H1 (cell line): ENCODE measurements around the gene GRID2. TPM values are rescaled to one million over a fixed set of nuclear protein-coding genes. Genes with fewer than 3 reads are reported as not detected.

Experiments used
- CTCF ChIA-PET: fragments of 300-600 bp; sonication (Branson Sonifier 250); formaldehyde crosslinking; loops from one replicate; lab custom pipeline; 2021; ENCODE audit not compliant: partially characterized antibody; lab: Charles Lee
- POLR2A ChIA-PET: fragments of 300-600 bp; sonication (Branson Sonifier 250); formaldehyde crosslinking; loops from one replicate; lab custom pipeline; 2021; ENCODE audit warnings: inconsistent platforms; ENCODE audit not compliant: partially characterized antibody; lab: Charles Lee
- DNase-seq, 2 experiments: peaks; one replicate each; pipeline versions ENCODE4 v3.0.0 to v3.0.0-alpha.2; 2010 to 2022; ENCODE audit warnings: low spot score in 2 of 2, low read depth in 1 of 2, mixed read lengths in 1 of 2
- FAIRE-seq: peaks from 2 replicates; lab custom pipeline; 2011; peaks lifted over from hg19 to GRCh38; lab: Jason Lieb, UNC
- H2AFZ ChIP-seq: 2 replicates; pipeline ENCODE4 v1.8.1; 2012; ENCODE audit warnings: low read length, inconsistent platforms
- H2AK5ac ChIP-seq: 2 replicates; pipeline ENCODE4 v1.6.1; 2013; ENCODE audit warnings: low read depth, low read length
- H2BK120ac ChIP-seq: replicated peaks from 2 replicates; pipeline ENCODE3; 2013; ENCODE audit warnings: low read depth, low read length, inconsistent platforms
- H2BK12ac ChIP-seq: 2 replicates; pipeline ENCODE4 v1.6.1; 2013; ENCODE audit warnings: low read depth, low read length
- H2BK15ac ChIP-seq: 2 replicates; pipeline ENCODE4 v1.6.1; 2013; ENCODE audit warnings: low read length
- H2BK20ac ChIP-seq: 2 replicates; pipeline ENCODE4 v1.6.1; 2013; ENCODE audit warnings: low read length
- H2BK5ac ChIP-seq: 2 replicates; pipeline ENCODE4 v1.6.1; 2013; ENCODE audit warnings: low read depth, low read length
- H3K14ac ChIP-seq: 2 replicates; pipeline ENCODE4 v1.6.1; 2013; ENCODE audit warnings: inconsistent platforms; ENCODE audit not compliant: insufficient read length
- H3K18ac ChIP-seq: 2 replicates; pipeline ENCODE4 v1.6.1; 2013; ENCODE audit warnings: low read length; ENCODE audit errors: extremely low read depth
- H3K23ac ChIP-seq: 2 replicates; pipeline ENCODE4 v1.6.1; 2013; ENCODE audit warnings: inconsistent platforms; ENCODE audit not compliant: insufficient read length
- H3K23me2 ChIP-seq: 2 replicates; pipeline ENCODE4 v1.6.1; 2013; ENCODE audit warnings: low read depth, low read length
- H3K27ac ChIP-seq: 2 replicates; pipeline ENCODE4 v1.6.1; 2011; ENCODE audit warnings: low read depth, low read length, inconsistent platforms
- H3K27me3 ChIP-seq, 4 experiments: replicated peaks in 1 of 4; 1 replicate in 1 of 4; 2 replicates in 3 of 4; pipeline versions ENCODE4 v1.6.1 to v1.8.1; 2011 to 2013; ENCODE audit warnings: low read length in 3 of 4, mild to moderate bottlenecking in 3 of 4, inconsistent platforms in 2 of 4, mixed read lengths in 2 of 4, moderate library complexity in 1 of 4; ENCODE audit not compliant: control insufficient read depth in 3 of 4, insufficient read depth in 3 of 4; ENCODE audit errors: extremely low read depth in 1 of 4
- H3K36me3 ChIP-seq, 4 experiments: 2 replicates each; pipeline versions ENCODE4 v1.6.1 to v1.8.1; 2011 to 2013; ENCODE audit warnings: mild to moderate bottlenecking in 4 of 4, low read length in 3 of 4, moderate library complexity in 2 of 4, control low read depth in 1 of 4, inconsistent platforms in 1 of 4; ENCODE audit not compliant: insufficient read depth in 4 of 4, control insufficient read depth in 2 of 4
- H3K4ac ChIP-seq: replicated peaks from 2 replicates; pipeline ENCODE3; 2013; ENCODE audit warnings: low read length, low read depth, mixed read lengths, inconsistent platforms; ENCODE audit not compliant: insufficient read length
- H3K4me1 ChIP-seq, 4 experiments: replicated peaks in 1 of 4; 1 replicate in 1 of 4; 2 replicates in 3 of 4; pipeline versions ENCODE4 v1.6.1 to v1.8.1; 2011 to 2013; ENCODE audit warnings: low read length in 3 of 4, inconsistent platforms in 2 of 4, mixed read lengths in 1 of 4; ENCODE audit not compliant: insufficient read depth in 4 of 4, control insufficient read depth in 3 of 4
- H3K4me2 ChIP-seq, 2 experiments: 2 replicates each; pipeline versions ENCODE4 v1.6.1 to v1.8.1; 2011 to 2013; ENCODE audit warnings: low read depth in 2 of 2, low read length in 2 of 2, control low read depth in 1 of 2, inconsistent platforms in 1 of 2, mild to moderate bottlenecking in 1 of 2; ENCODE audit not compliant: insufficient read depth in 1 of 2
- H3K4me3 ChIP-seq, 4 experiments: fragments of 200-600, 300-600 bp in 1 of 4; sonication (generic), shearing (Covaris generic), sonication (Bioruptor Twin) in 1 of 4; 2 replicates each; pipeline versions ENCODE4 v1.5.1 to v1.8.1; 2011 to 2016; ENCODE audit warnings: low read length in 4 of 4, low read depth in 3 of 4, control low read depth in 2 of 4, inconsistent platforms in 2 of 4, mild to moderate bottlenecking in 2 of 4, mixed read lengths in 1 of 4, moderate library complexity in 1 of 4; ENCODE audit not compliant: insufficient read depth in 2 of 4; ENCODE audit errors: extremely low read depth in 1 of 4
- H3K56ac ChIP-seq: replicated peaks from 2 replicates; pipeline ENCODE3; 2013; ENCODE audit warnings: low read depth, mild to moderate bottlenecking, mixed read lengths, low read length, inconsistent platforms; ENCODE audit not compliant: insufficient read length
- H3K79me1 ChIP-seq: 2 replicates; pipeline ENCODE4 v1.6.1; 2013; ENCODE audit warnings: low read depth, low read length, control low read depth
- H3K79me2 ChIP-seq, 2 experiments: 2 replicates each; pipeline versions ENCODE4 v1.6.1 to v1.8.1; 2012 to 2013; ENCODE audit warnings: low read length in 2 of 2, mild to moderate bottlenecking in 2 of 2, inconsistent platforms in 1 of 2; ENCODE audit not compliant: insufficient read depth in 2 of 2, control insufficient read depth in 1 of 2
- H3K9ac ChIP-seq, 4 experiments: replicated peaks in 1 of 4; 1 replicate in 1 of 4; 2 replicates in 3 of 4; pipeline versions ENCODE4 v1.6.1 to v1.8.1; 2011 to 2013; ENCODE audit warnings: low read depth in 3 of 4, low read length in 3 of 4, control low read depth in 2 of 4, mild to moderate bottlenecking in 2 of 4, moderate library complexity in 2 of 4, inconsistent platforms in 1 of 4; ENCODE audit errors: extremely low read depth in 1 of 4
- H3K9me3 ChIP-seq, 2 experiments: 2 replicates each; pipeline versions ENCODE4 v1.6.1 to v1.8.1; 2012 to 2013; ENCODE audit warnings: mild to moderate bottlenecking in 2 of 2, moderate library complexity in 2 of 2, control low read depth in 1 of 2, inconsistent platforms in 1 of 2, low read depth in 1 of 2, low read length in 1 of 2, mixed read lengths in 1 of 2; ENCODE audit not compliant: insufficient read depth in 2 of 2
- H4K20me1 ChIP-seq, 2 experiments: replicated peaks in 1 of 2; 2 replicates each; pipeline versions ENCODE3 to v1.8.1; 2011 to 2013; ENCODE audit warnings: inconsistent platforms in 2 of 2, low read length in 2 of 2, mild to moderate bottlenecking in 1 of 2; ENCODE audit not compliant: insufficient read depth in 2 of 2, control insufficient read depth in 1 of 2
- H4K5ac ChIP-seq: 2 replicates; pipeline ENCODE4 v1.6.1; 2013; ENCODE audit warnings: low read length, low read depth, mixed read lengths, inconsistent platforms; ENCODE audit not compliant: insufficient read length
- H4K8ac ChIP-seq: 2 replicates; pipeline ENCODE4 v1.8.0; 2013; ENCODE audit warnings: mild to moderate bottlenecking, moderate library complexity, low read length, inconsistent platforms; ENCODE audit not compliant: insufficient read depth; ENCODE audit errors: extremely low read depth
- H4K91ac ChIP-seq: replicated peaks from 2 replicates; pipeline ENCODE3; 2013; ENCODE audit warnings: low read length, mixed read lengths, inconsistent platforms; ENCODE audit not compliant: insufficient read length
- PHF8 ChIP-seq: fragments of 200-600 bp; sonication (generic); conservative IDR thresholded peaks from 2 replicates; pipeline ENCODE4 v1.7.1; 2012; ENCODE audit warnings: low read depth, mild to moderate bottlenecking, inconsistent platforms, low read length, moderate library complexity
- RAD21 ChIP-seq, 2 experiments: IDR thresholded peaks in 1 of 2; conservative IDR thresholded peaks in 1 of 2; 2 replicates each; pipeline ENCODE4 v1.6.1; 2011; ENCODE audit warnings: low read depth in 2 of 2, low read length in 2 of 2, improper control_type of control experiment in 1 of 2, inconsistent platforms in 1 of 2, mild to moderate bottlenecking in 1 of 2, moderate library complexity in 1 of 2
- WGBS, 2 experiments: shearing (Covaris generic) in 1 of 2; methylation state at CpG; one replicate each; pipeline versions ENCODE4 v1.1.6 to v1.1.7; 2013 to 2015; ENCODE audit warnings: low lambda C conversion rate in 2 of 2, mixed read lengths in 2 of 2, inconsistent platforms in 1 of 2, low coverage in 1 of 2, missing lambda C conversion rate in 1 of 2; ENCODE audit not compliant: insufficient replicate concordance in 2 of 2, insufficient coverage in 1 of 2, insufficient read length in 1 of 2; ENCODE audit errors: extremely low coverage in 1 of 2, missing lambda C conversion rate in 1 of 2; 5-methylcytosine and 5-hydroxymethylcytosine counted together
- polyA plus RNA-seq, 7 experiments: library from polyadenylated mRNA; depleted of rRNA in 3 of 7; stranded (reverse) in 5 of 7; unstranded in 2 of 7; fragments of >200 nt in 5 of 7; fragments of 200-250 nt in 2 of 7; gene quantifications; 1 replicate in 5 of 7; 2 replicates in 1 of 7; 4 replicates in 1 of 7; pipeline versions ENCODE4 v1.2.1 to v1.2.3, GENCODE V29; 2011 to 2013; ENCODE audit warnings: missing spikeins in 2 of 7, mixed read lengths in 2 of 7
- total RNA-seq: library from RNA; stranded (reverse); fragmentation: NEBNext Ultra II Directional; extraction: Animal tissue kit (Norgen Biotek cat#: 25700); gene quantifications from 2 replicates; pipeline ENCODE4 v1.2.1, GENCODE V29; 2021
- TF ChIP-seq, protein P1 (sequence below), 3 experiments: IDR thresholded peaks; 1 replicate in 2 of 3; 2 replicates in 1 of 3; pipeline versions ENCODE4 v1.5.1 to v1.6.1; 2011; ENCODE audit warnings: low read length in 3 of 3, mild to moderate bottlenecking in 3 of 3, inconsistent platforms in 2 of 3, low read depth in 1 of 3, moderate library complexity in 1 of 3; ENCODE audit not compliant: insufficient read depth in 1 of 3; ENCODE audit errors: control extremely low read depth in 1 of 3

GRID2 gene
- total and polyA plus RNA-seq, 2 of the 8 experiments (the other 6 are each of a cell fraction or from before 2014, with no cell fraction given), result 31.1 to 81.9 TPM

DNA sequence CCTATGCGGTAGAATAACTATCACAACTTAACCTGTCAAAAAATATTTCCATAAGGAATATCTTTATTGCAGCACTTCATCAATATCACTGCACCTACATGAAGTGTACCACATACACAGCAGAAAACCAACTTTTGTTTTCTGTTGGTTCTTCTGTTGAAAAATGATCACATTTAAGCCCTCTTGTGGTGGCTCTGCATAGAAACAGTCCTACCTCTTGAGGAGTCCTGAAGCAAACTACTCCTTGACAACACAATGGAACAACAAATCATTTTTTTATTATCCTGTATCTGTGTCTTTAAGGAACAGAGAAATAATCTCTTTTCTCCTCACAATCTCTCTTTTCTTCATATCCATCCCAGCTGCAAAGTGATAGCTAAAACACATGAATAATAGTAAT, 1484.9 kb downstream of the GRID2 start:
- Histone ChIP-seq H2BK20ac (no peak overlapping the region), H4K91ac (no peak overlapping the region), H3K9ac (no peak overlapping the region), H3K23ac (no peak overlapping the region), H4K5ac (no peak overlapping the region), H4K20me1 (no peaks in the 10 kb centered on the region), H3K9me3 (no peaks in the 10 kb centered on the region), H2BK5ac (no peak overlapping the region), H3K4ac (no peak overlapping the region), H3K4me1 (peaks cover 0 to 9% (median 4%) of the 10 kb centered on the region in 4 experiments; a peak in 5 of 7 replicates), H3K4me2 (no peak overlapping the region), H3K56ac (no peak overlapping the region), H3K36me3 (no peaks in the 10 kb centered on the region), H3K79me2 (no peaks in the 10 kb centered on the region), H3K23me2 (no peaks in the 10 kb centered on the region), H3K4me3 (no peak overlapping the region), H2BK15ac (no peak overlapping the region), H2AK5ac (no peak overlapping the region), H3K14ac (no peak overlapping the region), H2AFZ (no peak overlapping the region), H2BK120ac (no peak overlapping the region), H2BK12ac (no peak overlapping the region), H3K18ac (no peak overlapping the region), H3K27me3 (no peaks in the 10 kb centered on the region), H4K8ac (no peak overlapping the region), H3K27ac (no peak overlapping the region), H3K79me1 (no peaks in the 10 kb centered on the region)
- POLR2A ChIA-PET, result no interaction called here
- DNase-seq (no peak), FAIRE-seq (peak; percentile 55)
- WGBS, 2 experiments, result 100% methylated on average over 1 of the region's 1 CpG; no CpG with 5 or more reads in 1 of the 2 experiments
- CTCF ChIA-PET, result interaction anchor here (0.7 to 2.1 kb wide), 10 partner anchors 9 to 669 kb away, joined by 3 to 12 read pairs (median 4); no protein-coding TSS in a partner anchor
- no peak for TF ChIP-seq PHF8
- peak; percentile 38 to 43; a peak in 3 of 4 replicates for TF ChIP-seq RAD21 (IDR thresholded peaks at IDR 0.05 in 1 of 2, conservative IDR thresholded peaks at IDR 0.05 in 1 of 2; ENCODE audit: low read depth in 2 of 2, low read length in 2 of 2)
- TF ChIP-seq, protein P1, sequence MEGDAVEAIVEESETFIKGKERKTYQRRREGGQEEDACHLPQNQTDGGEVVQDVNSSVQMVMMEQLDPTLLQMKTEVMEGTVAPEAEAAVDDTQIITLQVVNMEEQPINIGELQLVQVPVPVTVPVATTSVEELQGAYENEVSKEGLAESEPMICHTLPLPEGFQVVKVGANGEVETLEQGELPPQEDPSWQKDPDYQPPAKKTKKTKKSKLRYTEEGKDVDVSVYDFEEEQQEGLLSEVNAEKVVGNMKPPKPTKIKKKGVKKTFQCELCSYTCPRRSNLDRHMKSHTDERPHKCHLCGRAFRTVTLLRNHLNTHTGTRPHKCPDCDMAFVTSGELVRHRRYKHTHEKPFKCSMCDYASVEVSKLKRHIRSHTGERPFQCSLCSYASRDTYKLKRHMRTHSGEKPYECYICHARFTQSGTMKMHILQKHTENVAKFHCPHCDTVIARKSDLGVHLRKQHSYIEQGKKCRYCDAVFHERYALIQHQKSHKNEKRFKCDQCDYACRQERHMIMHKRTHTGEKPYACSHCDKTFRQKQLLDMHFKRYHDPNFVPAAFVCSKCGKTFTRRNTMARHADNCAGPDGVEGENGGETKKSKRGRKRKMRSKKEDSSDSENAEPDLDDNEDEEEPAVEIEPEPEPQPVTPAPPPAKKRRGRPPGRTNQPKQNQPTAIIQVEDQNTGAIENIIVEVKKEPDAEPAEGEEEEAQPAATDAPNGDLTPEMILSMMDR (IDR thresholded peaks at IDR 0.05; ENCODE audit: control extremely low read depth in 1 of 3, insufficient read depth in 1 of 3, low read depth in 1 of 3, low read length in 3 of 3), result peak in 2 of 3 experiments; percentile 21 to 61; a peak in 2 of 4 replicates
